VCaP (cell line): ENCODE measurements around the gene PRKG1.
A peak's percentile ranks its signal among the peaks of the same experiment; 100 is the strongest.
"Not testable (repeated sequence)": the region's sequence is repeated elsewhere in the genome, so short reads cannot be mapped to it uniquely, and the experiment has no call there.

Experiments used
- H3K27ac ChIP-seq: fragments of 450-650 bp; 2 replicates; pipeline ENCODE4 v1.5.1; 2017
- CTCF ChIP-seq: fragments of 450-650 bp; conservative IDR thresholded peaks from 2 replicates; pipeline ENCODE4 v1.5.1; 2017; ENCODE audit warnings: mild to moderate bottlenecking, moderate library complexity

PRKG1 gene

GRCh38 chr10:51386248-51386885, 312.1 kb downstream of the PRKG1 start:
- no peak for TF ChIP-seq CTCF
- H3K27ac ChIP-seq, result no peak overlapping the region

DNA sequence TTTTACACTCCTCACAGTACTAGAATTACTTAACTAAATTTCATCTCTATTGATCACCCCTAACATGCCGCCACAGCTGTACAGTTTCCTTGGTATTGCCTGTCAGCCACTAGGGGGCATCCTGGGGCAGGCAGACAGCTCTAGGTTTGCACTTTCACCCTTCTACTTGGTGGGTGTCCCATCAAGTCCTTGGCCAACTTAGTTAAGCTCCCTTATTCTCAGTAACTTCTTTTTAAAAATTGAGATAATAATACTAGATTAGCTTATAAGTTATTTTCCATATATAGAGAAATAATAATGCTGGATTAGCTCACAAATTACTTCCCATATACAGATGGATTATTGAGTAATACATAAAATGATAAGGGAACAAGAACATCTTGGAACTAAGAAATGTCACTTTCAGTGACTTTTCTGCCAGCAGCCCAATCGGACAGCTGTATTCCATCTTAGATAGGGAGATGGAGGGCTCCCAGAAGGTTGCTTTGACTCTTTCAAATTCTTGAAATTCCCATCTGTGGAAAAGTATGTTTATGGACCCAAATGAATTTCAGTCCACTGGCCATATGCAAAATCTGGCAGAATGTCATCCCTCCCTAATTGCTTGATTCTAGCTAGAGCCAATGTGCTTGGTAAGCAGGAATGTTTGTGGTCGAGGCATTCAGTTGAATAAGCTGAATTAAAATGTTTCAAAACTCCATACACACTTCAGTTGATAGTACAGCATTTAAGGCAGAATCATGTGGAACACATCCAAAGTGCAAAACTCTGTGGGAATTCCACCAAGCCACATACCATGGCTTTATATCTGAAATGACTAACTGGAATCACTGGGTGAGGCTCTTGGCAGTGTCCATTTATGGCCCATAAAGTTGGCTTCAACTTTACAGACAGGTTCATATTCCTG, 315.4 kb downstream of the PRKG1 start:
- no peak overlapping the region for H3K27ac ChIP-seq
- peak; percentile 83 for TF ChIP-seq CTCF

- H3K27ac ChIP-seq, result not testable (repeated sequence)
Observed at GRCh38 chr10:51393006-51393405, 318.7 kb downstream of the PRKG1 start.

GRCh38 chr10:51394039-51394438, 319.8 kb downstream of the PRKG1 start:
- TF ChIP-seq CTCF, result no peak
- H3K27ac ChIP-seq, result no peak overlapping the region

GRCh38 chr10:51397244-51397643, 323.0 kb downstream of the PRKG1 start:
- no peak for TF ChIP-seq CTCF

DNA sequence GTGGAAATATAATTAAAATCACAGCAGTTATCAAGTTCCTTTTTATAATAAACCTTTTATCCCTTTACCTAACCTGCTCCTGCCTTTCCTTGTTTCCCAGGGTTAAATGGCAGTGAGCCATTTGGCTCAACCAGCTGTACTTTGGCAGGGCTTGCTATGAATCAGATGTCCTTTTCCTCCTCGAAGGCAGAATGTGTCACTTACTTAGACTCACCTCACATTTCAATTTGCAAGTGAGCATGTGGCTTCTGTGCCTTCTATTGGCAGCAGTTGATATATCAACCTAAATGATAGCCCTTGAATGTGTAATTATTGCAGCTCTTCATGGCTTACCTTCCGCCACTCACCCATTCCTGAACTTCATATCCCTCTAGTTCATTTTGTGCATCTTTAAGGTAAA, 323.4 kb downstream of the PRKG1 start:
- peak; percentile 31 for TF ChIP-seq CTCF
- peak overlapping the region; percentile 57 for H3K27ac ChIP-seq

More at GRCh38 chr10:51397244-51397643, 323.0 kb downstream of the PRKG1 start:
- peak overlapping the region; percentile 57 for H3K27ac ChIP-seq

DNA sequence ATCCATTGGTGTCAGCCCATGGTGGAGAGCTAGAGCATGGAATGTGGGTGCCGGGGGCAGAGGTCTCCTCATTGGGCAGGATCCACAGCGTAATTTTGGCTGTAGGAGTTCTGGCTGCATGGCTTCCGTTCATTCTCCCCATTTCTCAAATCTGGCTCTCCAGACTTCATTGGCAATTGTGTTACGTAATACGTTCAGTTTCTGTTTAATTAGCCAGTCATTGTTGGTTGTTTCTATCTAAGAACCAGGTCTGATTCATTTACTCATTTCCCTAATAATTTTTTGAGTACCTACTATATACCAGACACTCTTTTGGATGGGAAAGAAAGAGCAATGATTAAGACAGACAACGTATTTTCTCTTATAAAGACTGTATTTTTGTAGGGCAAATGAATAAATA, 325.6 kb downstream of the PRKG1 start:
- H3K27ac ChIP-seq, result no peak overlapping the region
- no peak for TF ChIP-seq CTCF
